HepG2 (cell line): ENCODE data around the gene DDR1. TPM values are rescaled to one million over a fixed set of nuclear protein-coding genes. Genes with fewer than 3 reads are reported as not detected.

Experiments
- EED ChIP-seq: sonication (generic); formaldehyde crosslinking; IDR thresholded peaks from 2 replicates; pipeline ENCODE4 v1.5.0; 2020; ENCODE audit warnings: mild to moderate bottlenecking, missing genetic modification reagents
- FOXP1 ChIP-seq, 2 experiments: fragments of 450-650 bp in 1 of 2; IDR thresholded peaks; 2 replicates each; pipeline ENCODE4 v1.6.1; 2017 to 2018; ENCODE audit warnings: antibody characterized with exemption in 1 of 2
- HNRNPH1 ChIP-seq: fragments of 200-400 bp; formaldehyde crosslinking; optimal IDR thresholded peaks from 2 replicates; pipeline ENCODE3; 2017; ENCODE audit warnings: mild to moderate bottlenecking, low read depth, low read length
- IKZF5 ChIP-seq: IDR thresholded peaks from 2 replicates; pipeline ENCODE4 v1.6.1; 2018; ENCODE audit warnings: missing genetic modification reagents, mild to moderate bottlenecking, missing compliant biosample characterization
- NFRKB ChIP-seq: fragments of 450-650 bp; IDR thresholded peaks from 2 replicates; pipeline ENCODE4 v1.6.1; 2017
- NFYC ChIP-seq: IDR thresholded peaks from 2 replicates; pipeline ENCODE4 v1.6.1; 2016; ENCODE audit warnings: missing genetic modification reagents, missing compliant biosample characterization
- RBAK ChIP-seq: sonication (generic); formaldehyde crosslinking; IDR thresholded peaks from 2 replicates; pipeline ENCODE4 v1.5.1; 2020; ENCODE audit warnings: mild to moderate bottlenecking, missing genetic modification reagents
- SP140L ChIP-seq: sonication (generic); formaldehyde crosslinking; IDR thresholded peaks from 2 replicates; pipeline ENCODE4 v1.4.0; 2020; ENCODE audit warnings: missing genetic modification reagents, borderline replicate concordance
- SP4 ChIP-seq: sonication (generic); formaldehyde crosslinking; IDR thresholded peaks from 2 replicates; pipeline ENCODE4 v1.8.1; 2023; ENCODE audit warnings: mild to moderate bottlenecking, missing genetic modification reagents
- ZBED4 ChIP-seq: sonication (generic); formaldehyde crosslinking; IDR thresholded peaks from 2 replicates; pipeline ENCODE4 v1.4.0; 2020; ENCODE audit warnings: missing genetic modification reagents, borderline replicate concordance
- ZNF160 ChIP-seq: sonication (generic); formaldehyde crosslinking; IDR thresholded peaks from 2 replicates; pipeline ENCODE4 v1.8.0; 2022; ENCODE audit warnings: mild to moderate bottlenecking, inconsistent platforms, missing genetic modification reagents
- ZNF256 ChIP-seq: sonication (generic); formaldehyde crosslinking; conservative IDR thresholded peaks from 2 replicates; pipeline ENCODE4 v1.4.0; 2020; ENCODE audit warnings: missing genetic modification reagents
- ZNF292 ChIP-seq: sonication (generic); formaldehyde crosslinking; IDR thresholded peaks from 2 replicates; pipeline ENCODE4 v1.8.1; 2022; ENCODE audit warnings: mild to moderate bottlenecking, low read depth, missing genetic modification reagents, borderline replicate concordance
- ZNF547 ChIP-seq: sonication (generic); formaldehyde crosslinking; IDR thresholded peaks from 2 replicates; pipeline ENCODE4 v1.5.1; 2020; ENCODE audit warnings: mild to moderate bottlenecking, missing genetic modification reagents
- ZNF569 ChIP-seq: sonication (generic); formaldehyde crosslinking; IDR thresholded peaks from 2 replicates; pipeline ENCODE4 v1.5.0; 2020; ENCODE audit warnings: mild to moderate bottlenecking, missing genetic modification reagents, moderate library complexity, borderline replicate concordance
- ZNF781 ChIP-seq: sonication (generic); formaldehyde crosslinking; IDR thresholded peaks from 2 replicates; pipeline ENCODE4 v1.5.1; 2020; ENCODE audit warnings: borderline replicate concordance, mild to moderate bottlenecking, missing genetic modification reagents; ENCODE audit errors: not compliant biosample characterization
- ZNF782 ChIP-seq: sonication (generic); formaldehyde crosslinking; IDR thresholded peaks from 2 replicates; pipeline ENCODE4 v1.4.0; 2020; ENCODE audit warnings: missing genetic modification reagents, mild to moderate bottlenecking, borderline replicate concordance
- ZNF883 ChIP-seq: sonication (generic); formaldehyde crosslinking; IDR thresholded peaks from 2 replicates; pipeline ENCODE4 v1.5.1; 2020; ENCODE audit warnings: mild to moderate bottlenecking, missing genetic modification reagents; ENCODE audit errors: not compliant biosample characterization
- ZSCAN5A ChIP-seq: sonication (generic); formaldehyde crosslinking; IDR thresholded peaks from 2 replicates; pipeline ENCODE4 v1.8.0; 2022; ENCODE audit warnings: mild to moderate bottlenecking, missing genetic modification reagents, borderline replicate concordance
- polyA plus RNA-seq, 8 experiments: library from polyadenylated mRNA; depleted of rRNA in 3 of 8; stranded (reverse) in 7 of 8; unstranded in 1 of 8; fragments of >200 nt; fragmentation: Illumina TruSeq in 4 of 8; extraction: Trizol in 4 of 8; gene quantifications; 2 replicates each; pipeline versions ENCODE4 v1.2.1 to v1.2.3, GENCODE V29; 2011 to 2016; ENCODE audit warnings: low read depth in 4 of 8, missing spikeins in 1 of 8, mixed read lengths in 1 of 8; ENCODE audit not compliant: insufficient read depth in 1 of 8
- total RNA-seq, 5 experiments: library from RNA; depleted of rRNA; stranded (reverse); fragments of >200 nt; fragmentation: Illumina TruSeq; extraction: Trizol; gene quantifications; 2 replicates each; pipeline ENCODE4 v1.2.3, GENCODE V29; 2016; ENCODE audit warnings: low read depth in 1 of 5
- TF ChIP-seq, protein P1 (sequence below): sonication (generic); formaldehyde crosslinking; IDR thresholded peaks from 2 replicates; pipeline ENCODE4 v1.4.0; 2020; ENCODE audit warnings: missing genetic modification reagents

DDR1 gene
- total and polyA plus RNA-seq, 2 of the 13 experiments (the other 11 are each of a cell fraction or from before 2014, with no cell fraction given): 16.7 to 20.2 TPM

- TF ChIP-seq ZNF256 (no peak), ZBED4 (CRISPR knock-in tag) (peak; percentile 73), ZNF160 (CRISPR knock-in tag) (no peak), ZNF782 (CRISPR knock-in tag) (no peak), ZNF883 (CRISPR knock-in tag) (no peak), HNRNPH1 (no peak), NFYC (CRISPR knock-in tag) (no peak), ZNF292 (peak; percentile 64), EED (CRISPR knock-in tag) (no peak), SP140L (CRISPR knock-in tag) (no peak), IKZF5 (CRISPR knock-in tag) (peak; percentile 49; the same call in 1 of the 2 replicates), ZNF781 (CRISPR knock-in tag) (no peak), SP4 (CRISPR knock-in tag) (peak; percentile 69; the same call in 1 of the 2 replicates), RBAK (CRISPR knock-in tag) (no peak), FOXP1 (IDR thresholded peaks at IDR 0.05) (no peak), FOXP1 (CRISPR knock-in tag; IDR thresholded peaks at IDR 0.05) (0 out of 2 replicates have a peak, but pooled peaks have one; percentile 4), NFRKB (no peak), ZNF569 (CRISPR knock-in tag) (no peak), ZSCAN5A (CRISPR knock-in tag) (no peak), ZNF547 (no peak)
- TF ChIP-seq, protein P1, sequence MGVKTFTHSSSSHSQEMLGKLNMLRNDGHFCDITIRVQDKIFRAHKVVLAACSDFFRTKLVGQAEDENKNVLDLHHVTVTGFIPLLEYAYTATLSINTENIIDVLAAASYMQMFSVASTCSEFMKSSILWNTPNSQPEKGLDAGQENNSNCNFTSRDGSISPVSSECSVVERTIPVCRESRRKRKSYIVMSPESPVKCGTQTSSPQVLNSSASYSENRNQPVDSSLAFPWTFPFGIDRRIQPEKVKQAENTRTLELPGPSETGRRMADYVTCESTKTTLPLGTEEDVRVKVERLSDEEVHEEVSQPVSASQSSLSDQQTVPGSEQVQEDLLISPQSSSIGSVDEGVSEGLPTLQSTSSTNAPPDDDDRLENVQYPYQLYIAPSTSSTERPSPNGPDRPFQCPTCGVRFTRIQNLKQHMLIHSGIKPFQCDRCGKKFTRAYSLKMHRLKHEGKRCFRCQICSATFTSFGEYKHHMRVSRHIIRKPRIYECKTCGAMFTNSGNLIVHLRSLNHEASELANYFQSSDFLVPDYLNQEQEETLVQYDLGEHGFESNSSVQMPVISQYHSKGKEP (CRISPR knock-in tag): no peak
Measured at GRCh38 chr6:30877419-30878262, 6.7 kb upstream of the DDR1 start (continued).
